ENCODE results near the gene BAX. TPM values are rescaled to one million over a fixed set of nuclear protein-coding genes. Genes with fewer than 3 reads are reported as not detected.

Gene BAX
- total RNA-seq, 4 donors from 2014 or later: 16.5 to 84.5 (median 39.5) TPM

DNA sequence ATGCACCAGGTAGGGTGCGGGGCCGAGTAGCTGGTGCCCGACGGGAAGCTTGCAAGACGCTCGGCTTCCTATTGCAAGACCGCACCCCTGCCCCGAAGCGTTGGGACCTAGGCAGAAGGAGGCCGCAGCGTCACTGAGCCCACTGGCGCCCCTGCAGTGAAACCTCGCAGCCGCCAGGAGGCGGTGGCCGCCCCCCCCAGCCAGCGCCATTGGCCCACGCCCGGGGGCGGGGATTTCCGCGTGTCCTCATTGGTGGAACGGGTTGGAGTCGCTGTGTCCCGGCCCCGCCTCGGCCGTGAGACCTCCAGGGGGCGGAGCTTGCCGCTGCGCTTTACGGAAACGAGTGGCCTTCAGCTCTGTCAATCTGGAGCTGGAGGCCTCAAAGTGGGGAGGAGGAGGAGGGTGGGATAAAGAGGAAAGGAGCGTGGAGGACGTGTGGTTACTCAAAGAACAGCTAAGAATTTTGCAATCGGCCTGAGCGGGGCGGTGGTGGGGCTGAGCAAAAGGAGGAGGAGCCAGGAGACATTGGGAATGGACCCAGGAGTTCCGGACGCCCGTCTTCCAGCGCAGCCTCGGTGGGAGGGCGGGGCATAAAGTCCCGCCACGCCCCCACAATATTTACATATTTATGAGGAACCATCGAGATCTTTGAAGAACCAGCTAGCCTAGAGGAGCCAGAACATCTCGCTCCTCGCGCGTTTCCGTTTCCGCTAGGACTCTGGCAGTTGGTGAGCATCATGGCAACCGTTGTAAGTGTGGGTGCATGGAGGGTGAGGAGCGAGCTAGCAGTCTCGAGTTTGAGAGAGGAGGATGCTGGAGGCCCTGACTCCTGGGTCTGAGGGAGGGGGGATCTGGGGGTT, 38.7 kb downstream of the BAX start, which contains the start of the genes GYS1 and RUVBL2:
Gene GYS1, minus strand, starts transcription at position 135 of the 860 bp plus-strand sequence. CDS start 197 bp downstream, outside the sequence.
Gene RUVBL2, plus strand, starts transcription at position 713 of the 860 bp plus-strand sequence. Its CDS starts 25 bp downstream, at position 738.
- TF ChIP-seq POLR2A (IDR thresholded peaks at IDR 0.05): peak; percentile 93
- TF ChIP-seq, protein P1, sequence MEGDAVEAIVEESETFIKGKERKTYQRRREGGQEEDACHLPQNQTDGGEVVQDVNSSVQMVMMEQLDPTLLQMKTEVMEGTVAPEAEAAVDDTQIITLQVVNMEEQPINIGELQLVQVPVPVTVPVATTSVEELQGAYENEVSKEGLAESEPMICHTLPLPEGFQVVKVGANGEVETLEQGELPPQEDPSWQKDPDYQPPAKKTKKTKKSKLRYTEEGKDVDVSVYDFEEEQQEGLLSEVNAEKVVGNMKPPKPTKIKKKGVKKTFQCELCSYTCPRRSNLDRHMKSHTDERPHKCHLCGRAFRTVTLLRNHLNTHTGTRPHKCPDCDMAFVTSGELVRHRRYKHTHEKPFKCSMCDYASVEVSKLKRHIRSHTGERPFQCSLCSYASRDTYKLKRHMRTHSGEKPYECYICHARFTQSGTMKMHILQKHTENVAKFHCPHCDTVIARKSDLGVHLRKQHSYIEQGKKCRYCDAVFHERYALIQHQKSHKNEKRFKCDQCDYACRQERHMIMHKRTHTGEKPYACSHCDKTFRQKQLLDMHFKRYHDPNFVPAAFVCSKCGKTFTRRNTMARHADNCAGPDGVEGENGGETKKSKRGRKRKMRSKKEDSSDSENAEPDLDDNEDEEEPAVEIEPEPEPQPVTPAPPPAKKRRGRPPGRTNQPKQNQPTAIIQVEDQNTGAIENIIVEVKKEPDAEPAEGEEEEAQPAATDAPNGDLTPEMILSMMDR (IDR thresholded peaks at IDR 0.05): peak; percentile 90 to 99 (median 98)
- Histone ChIP-seq H3K27ac (peak within 1 kb of the TSS; percentile 93 to 97), H3K9me3 (no peaks in the 10 kb centered on the region), H3K4me1 (peaks cover 6 to 24% of the 10 kb centered on the region in 2 donors), H3K4me3 (peak within 1 kb of the TSS; percentile 77 to 95), H3K27me3 (no peaks in the 10 kb centered on the region), H3K36me3 (no peaks in the 10 kb centered on the region)
- peak; percentile 99 for DNase-seq
- intact Hi-C loops (cut with DNase I; ENCODE audit: low total_unique reads): no loop called here

DNA sequence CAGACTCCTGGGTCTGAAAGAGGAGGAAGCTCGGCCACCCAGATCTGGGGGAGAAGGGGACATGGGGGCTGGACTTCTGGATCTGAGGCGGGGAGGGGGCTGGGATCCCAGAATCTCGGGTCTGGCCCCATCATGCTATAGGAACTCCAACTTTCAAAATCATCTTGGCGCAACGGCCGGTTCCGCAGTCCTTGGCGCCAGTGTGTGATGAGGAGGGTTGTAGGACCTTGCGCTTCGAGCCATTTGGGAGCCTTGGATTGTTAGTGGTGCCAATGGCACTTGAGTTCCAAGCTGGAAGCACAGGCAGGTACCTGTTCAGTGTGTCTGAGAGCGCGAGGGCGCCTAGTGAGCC, 39.3 kb downstream of the BAX start:
- peak overlapping the region; percentile 77 to 95 for H3K4me3 ChIP-seq
- no peaks in the 10 kb centered on the region for H3K9me3 ChIP-seq
- intact Hi-C loops (cut with DNase I; ENCODE audit: low total_unique reads): no loop called here
- TF ChIP-seq POLR2A (IDR thresholded peaks at IDR 0.05): no peak
- TF ChIP-seq, protein P1 (IDR thresholded peaks at IDR 0.05): no peak
- no peak for DNase-seq
- H3K4me1 ChIP-seq: peaks cover 6 to 24% of the 10 kb centered on the region in 2 donors
- H3K27ac ChIP-seq: peak overlapping the region; percentile 93 to 97
- no peaks in the 10 kb centered on the region for H3K27me3 ChIP-seq
- H3K36me3 ChIP-seq: no peaks in the 10 kb centered on the region

DNA sequence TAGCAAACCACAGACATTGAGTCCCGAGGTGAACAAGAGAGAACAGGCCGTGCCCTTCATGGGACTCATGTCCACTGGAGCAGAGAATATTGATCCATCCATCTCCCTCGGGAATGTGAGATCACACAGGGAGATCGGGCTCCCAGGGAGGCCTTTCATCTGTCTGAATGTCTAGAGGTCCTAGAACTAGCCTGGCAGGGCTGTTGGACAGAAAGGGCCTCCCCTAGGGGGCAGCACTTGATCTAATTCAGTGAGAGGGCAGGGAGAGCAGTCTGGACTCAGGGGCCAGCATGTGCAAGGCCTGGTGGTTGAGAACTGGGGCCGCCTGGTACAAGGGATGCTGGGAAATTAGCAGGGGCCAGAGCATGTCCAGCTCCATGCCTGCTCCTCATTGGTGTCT, 43.3 kb downstream of the BAX start:
- peaks cover 0 to 7% of the 10 kb centered on the region in 2 donors for H3K4me1 ChIP-seq
- no peak overlapping the region for H3K27ac ChIP-seq
- intact Hi-C loops (cut with DNase I; ENCODE audit: low total_unique reads): no loop called here
- no peak overlapping the region for H3K4me3 ChIP-seq
- no peaks in the 10 kb centered on the region for H3K36me3 ChIP-seq
- no peaks in the 10 kb centered on the region for H3K9me3 ChIP-seq
- no peak for DNase-seq
- H3K27me3 ChIP-seq: no peaks in the 10 kb centered on the region
- TF ChIP-seq, protein P1 (IDR thresholded peaks at IDR 0.05): no peak

DNA sequence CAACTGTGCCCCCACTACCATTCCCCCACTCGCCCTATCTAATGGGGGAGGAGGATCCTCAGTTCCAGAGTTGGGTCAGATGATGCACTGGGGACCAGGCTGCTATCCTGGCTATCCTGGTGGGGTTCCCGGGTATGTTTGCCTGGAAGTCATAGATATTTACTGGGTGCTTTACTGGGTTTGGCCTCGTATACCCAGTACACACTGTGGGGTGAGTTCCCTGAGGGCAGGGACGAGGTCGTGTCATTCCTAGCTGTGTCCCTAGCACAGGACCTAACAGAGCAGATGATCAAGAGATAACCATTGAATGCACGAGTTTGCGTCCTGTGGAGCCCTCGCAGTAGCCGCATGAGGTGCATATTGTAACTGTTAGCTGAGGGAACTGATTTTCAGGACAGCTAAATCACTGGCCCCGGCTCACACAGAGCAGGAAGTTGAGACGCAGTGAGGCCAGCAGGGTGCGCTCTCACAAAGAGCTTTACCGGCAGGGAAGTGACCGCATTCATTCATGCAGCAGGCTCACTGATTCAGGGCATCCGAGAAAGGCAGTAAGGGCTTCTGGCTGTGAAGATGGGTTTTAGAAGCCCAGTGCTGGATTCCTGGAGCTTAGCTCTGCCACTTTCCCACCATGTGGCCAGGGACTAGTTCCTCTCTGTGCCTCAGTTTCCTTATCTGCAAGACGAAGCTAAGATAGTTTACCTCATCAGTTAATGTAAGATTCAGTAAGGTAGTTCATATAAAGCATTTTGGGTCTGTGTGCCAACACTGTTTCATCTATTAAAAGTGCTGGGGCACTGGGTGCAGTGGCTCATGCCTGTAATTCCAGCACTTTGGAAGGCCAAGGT, 45.0 kb downstream of the BAX start:
- DNase-seq: no peak
- H3K4me1 ChIP-seq: peaks cover 0 to 4% of the 10 kb centered on the region in 2 donors
- no peak overlapping the region for H3K27ac ChIP-seq
- intact Hi-C loops (cut with DNase I; ENCODE audit: low total_unique reads): no loop called here
- no peaks in the 10 kb centered on the region for H3K9me3 ChIP-seq
- TF ChIP-seq, protein P1 (IDR thresholded peaks at IDR 0.05): peak; percentile 11 to 31 (median 24)
- no peak for TF ChIP-seq POLR2A (IDR thresholded peaks at IDR 0.05)
- H3K36me3 ChIP-seq: no peaks in the 10 kb centered on the region
- no peak overlapping the region for H3K4me3 ChIP-seq
- H3K27me3 ChIP-seq: no peaks in the 10 kb centered on the region
